HL-60 (cell line): ENCODE measurements around the gene RAB11FIP3.

Experiments used
- DNase-seq, 2 experiments: peaks; one replicate each; pipeline ENCODE4 v3.0.0-alpha.2; 2010 to 2020; ENCODE audit warnings: low read depth in 1 of 2, low spot score in 1 of 2
- H3K27ac ChIP-seq: fragments of 250-450 bp; sonication (Bioruptor Pico); replicated peaks from 2 replicates; pipeline ENCODE4 v1.5.1; 2020; ENCODE audit warnings: mild to moderate bottlenecking, moderate library complexity
- H3K27me3 ChIP-seq: fragments of 250-450 bp; sonication (Bioruptor Pico); 2 replicates; pipeline ENCODE4 v1.5.1; 2021; ENCODE audit warnings: mild to moderate bottlenecking, moderate library complexity; ENCODE audit not compliant: insufficient read depth, poor library complexity, severe bottlenecking
- H3K4me3 ChIP-seq: replicated peaks from 2 replicates; pipeline ENCODE4 v1.5.1; 2011; ENCODE audit warnings: mild to moderate bottlenecking, control low read depth, low read length; ENCODE audit not compliant: insufficient read depth
- CTCF ChIP-seq: IDR thresholded peaks from one replicate; pipeline ENCODE4 v1.5.1; 2011; ENCODE audit warnings: low read length, control low read depth, inconsistent platforms; ENCODE audit not compliant: insufficient read depth
- GABPA ChIP-seq: IDR thresholded peaks from 2 replicates; pipeline ENCODE4 v1.6.1; 2012; ENCODE audit warnings: low read depth
- POLR2AphosphoS5 ChIP-seq: IDR thresholded peaks from 2 replicates; pipeline ENCODE4 v1.6.1; 2012; ENCODE audit warnings: low read depth
- REST ChIP-seq: IDR thresholded peaks from 2 replicates; pipeline ENCODE4 v1.6.1; 2012; ENCODE audit warnings: low read depth; ENCODE audit not compliant: insufficient replicate concordance
- SPI1 ChIP-seq: IDR thresholded peaks from 2 replicates; pipeline ENCODE4 v1.6.1; 2012; ENCODE audit warnings: low read depth, mild to moderate bottlenecking, borderline replicate concordance

Gene RAB11FIP3

GRCh38 chr16:518858-519257, 93.4 kb downstream of the RAB11FIP3 start:
- H3K27ac ChIP-seq = no peak overlapping the region
- no peak for DNase-seq

GRCh38 chr16:519425-519824, 94.0 kb downstream of the RAB11FIP3 start:
- Histone ChIP-seq H3K4me3 (no peak overlapping the region), H3K27me3 (no peaks in the 10 kb centered on the region), H3K27ac (no peak overlapping the region)
- TF ChIP-seq CTCF = no peak
- TF ChIP-seq REST = no peak
- no peak for TF ChIP-seq POLR2AphosphoS5
- no peak for TF ChIP-seq SPI1
- no peak for TF ChIP-seq GABPA
- no peak for DNase-seq

More at GRCh38 chr16:518858-519257, 93.4 kb downstream of the RAB11FIP3 start:
- no peaks in the 10 kb centered on the region for H3K27me3 ChIP-seq
- no peak overlapping the region for H3K4me3 ChIP-seq
- TF ChIP-seq POLR2AphosphoS5 = no peak
- TF ChIP-seq CTCF = no peak
- no peak for TF ChIP-seq GABPA
- TF ChIP-seq SPI1 = no peak
- no peak for TF ChIP-seq REST

- TF ChIP-seq GABPA (no peak), POLR2AphosphoS5 (no peak), SPI1 (no peak), CTCF (no peak), REST (no peak)
- DNase-seq = no peak
- no peak overlapping the region for H3K27ac ChIP-seq
- H3K4me3 ChIP-seq = no peak overlapping the region
- H3K27me3 ChIP-seq = no peaks in the 10 kb centered on the region
Measured at GRCh38 chr16:519841-520687, 94.6 kb downstream of the RAB11FIP3 start.
